GM20431 (cell line): ENCODE measurements around the gene NTNG1.

Source experiments
- in situ Hi-C: fragments of 300-500 bp; cut with MseI, MboI; formaldehyde crosslinking; loops from one replicate; pipeline ENCODE4 v1.15.0; 2020; ENCODE audit warnings: low sequenced_read_pairs; ENCODE audit not compliant: unreplicated experiment

NTNG1 gene

GRCh38 chr1:107365527-107366240 lies 224.8 kb downstream of the NTNG1 start:
- in situ Hi-C loops = no loop called here

- in situ Hi-C loops = no loop called here
Measured at GRCh38 chr1:107378426-107378825, 237.6 kb downstream of the NTNG1 start.

- in situ Hi-C loops = no loop called here
Measured at GRCh38 chr1:107378866-107379265, 238.0 kb downstream of the NTNG1 start.

GRCh38 chr1:107379826-107380225 lies 239.0 kb downstream of the NTNG1 start:
- in situ Hi-C loops = no loop called here

- in situ Hi-C loops = no loop called here
Measured at GRCh38 chr1:107389410-107390396, 248.9 kb downstream of the NTNG1 start.

- in situ Hi-C loops = no loop called here
Measured at GRCh38 chr1:107394301-107394700, 253.5 kb downstream of the NTNG1 start.

GRCh38 chr1:107401704-107402103 lies 260.9 kb downstream of the NTNG1 start:
- in situ Hi-C loops = no loop called here

GRCh38 chr1:107404756-107405155 lies 263.9 kb downstream of the NTNG1 start:
- in situ Hi-C loops = no loop called here

- in situ Hi-C loops = no loop called here
Measured at GRCh38 chr1:107405236-107405635, 264.4 kb downstream of the NTNG1 start.

GRCh38 chr1:107407011-107407410 lies 266.2 kb downstream of the NTNG1 start:
- in situ Hi-C loops = no loop called here

- in situ Hi-C loops = no loop called here
Measured at GRCh38 chr1:107413546-107413945, 272.7 kb downstream of the NTNG1 start.

- in situ Hi-C loops = no loop called here
Measured at GRCh38 chr1:107413951-107414350, 273.1 kb downstream of the NTNG1 start.

- in situ Hi-C loops = no loop called here
Measured at GRCh38 chr1:107414550-107414949, 273.7 kb downstream of the NTNG1 start.

GRCh38 chr1:107415241-107415640 lies 274.4 kb downstream of the NTNG1 start:
- in situ Hi-C loops = no loop called here

GRCh38 chr1:107419003-107419402 lies 278.2 kb downstream of the NTNG1 start:
- in situ Hi-C loops = no loop called here

GRCh38 chr1:107422901-107423300 lies 282.1 kb downstream of the NTNG1 start:
- in situ Hi-C loops = no loop called here

- in situ Hi-C loops = no loop called here
Measured at GRCh38 chr1:107430540-107431228, 289.8 kb downstream of the NTNG1 start.

- in situ Hi-C loops = no loop called here
Measured at GRCh38 chr1:107432108-107432507, 291.3 kb downstream of the NTNG1 start.

GRCh38 chr1:107433068-107433467 lies 292.2 kb downstream of the NTNG1 start:
- in situ Hi-C loops = no loop called here

- in situ Hi-C loops = no loop called here
Measured at GRCh38 chr1:107433635-107434360, 293.0 kb downstream of the NTNG1 start.
